ENCODE results near the gene GBX2.

- TF ChIP-seq POLR2AphosphoS5 (IDR thresholded peaks at IDR 0.05; ENCODE audit: low read depth, low read length) (no peak), SP1 (IDR thresholded peaks at IDR 0.05; ENCODE audit: low read depth) (no peak), ZFX (IDR thresholded peaks at IDR 0.05) (no peak), CTCF (IDR thresholded peaks at IDR 0.05 in 2 of 3, conservative IDR thresholded peaks at IDR 0.05 in 1 of 3; ENCODE audit: borderline replicate concordance in 1 of 3, insufficient read depth in 1 of 3, low read depth in 2 of 3, low read length in 2 of 3) (peak in 2 of 3 experiments; percentile 29 to 33; a peak in 3 of 6 replicates), YY1 (IDR thresholded peaks at IDR 0.05; ENCODE audit: extremely low read depth, insufficient replicate concordance, low read depth, low read length) (no peak), EZH2phosphoT487 (IDR thresholded peaks at IDR 0.05; ENCODE audit: borderline replicate concordance) (no peak)
These were observed 34.7 kb downstream of the GBX2 start for GRCh38 chr2:236133410-236134012.
